HK-2 (cell line): ENCODE data around the gene PHGDH.

Experiments
- DNase-seq: peaks from one replicate; pipeline ENCODE4 v3.0.0-alpha.2; 2018; ENCODE audit not compliant: unreplicated experiment

The PHGDH gene

GRCh38 chr1:119731741-119732430 is 20.2 kb downstream of the PHGDH start:
- no peak for DNase-seq

- no peak for DNase-seq
Observed at GRCh38 chr1:119732465-119733168, 20.9 kb downstream of the PHGDH start.

- no peak for DNase-seq
Observed at GRCh38 chr1:119733754-119734153, 22.0 kb downstream of the PHGDH start.

DNA sequence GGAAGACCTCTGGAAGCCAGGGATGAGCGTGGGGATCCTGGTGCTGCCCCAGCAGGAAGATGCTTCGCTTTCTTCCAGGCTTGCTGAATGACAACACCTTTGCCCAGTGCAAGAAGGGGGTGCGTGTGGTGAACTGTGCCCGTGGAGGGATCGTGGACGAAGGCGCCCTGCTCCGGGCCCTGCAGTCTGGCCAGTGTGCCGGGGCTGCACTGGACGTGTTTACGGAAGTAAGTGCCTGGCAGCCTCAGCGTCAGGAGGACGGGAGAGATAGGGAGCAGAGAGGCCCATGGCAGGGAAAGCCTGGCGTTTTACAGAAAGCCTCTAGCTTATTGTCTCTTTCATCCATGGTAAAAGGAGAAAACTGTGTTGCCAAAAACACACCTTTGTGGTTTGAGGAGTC is 23.5 kb downstream of the PHGDH start:
- DNase-seq = no peak

DNA sequence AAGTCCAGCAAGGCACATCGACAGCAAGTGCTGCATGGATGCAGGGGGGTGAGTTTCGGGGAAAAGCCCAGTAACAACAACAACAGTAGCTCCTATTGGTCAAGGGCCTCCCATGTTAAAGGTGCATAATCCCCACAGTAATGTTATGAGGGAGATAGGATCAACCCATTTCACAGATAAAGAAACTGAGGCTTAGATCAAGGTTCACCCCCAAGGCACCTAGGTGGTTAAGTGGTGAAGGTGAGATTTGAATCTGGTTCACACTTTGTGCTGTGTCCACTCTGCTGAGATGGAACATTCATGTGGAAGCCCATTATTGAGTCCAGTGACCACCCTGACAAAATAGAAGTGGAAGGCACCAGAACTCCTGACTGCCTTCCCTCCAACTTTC is 24.9 kb downstream of the PHGDH start:
- no peak for DNase-seq

DNA sequence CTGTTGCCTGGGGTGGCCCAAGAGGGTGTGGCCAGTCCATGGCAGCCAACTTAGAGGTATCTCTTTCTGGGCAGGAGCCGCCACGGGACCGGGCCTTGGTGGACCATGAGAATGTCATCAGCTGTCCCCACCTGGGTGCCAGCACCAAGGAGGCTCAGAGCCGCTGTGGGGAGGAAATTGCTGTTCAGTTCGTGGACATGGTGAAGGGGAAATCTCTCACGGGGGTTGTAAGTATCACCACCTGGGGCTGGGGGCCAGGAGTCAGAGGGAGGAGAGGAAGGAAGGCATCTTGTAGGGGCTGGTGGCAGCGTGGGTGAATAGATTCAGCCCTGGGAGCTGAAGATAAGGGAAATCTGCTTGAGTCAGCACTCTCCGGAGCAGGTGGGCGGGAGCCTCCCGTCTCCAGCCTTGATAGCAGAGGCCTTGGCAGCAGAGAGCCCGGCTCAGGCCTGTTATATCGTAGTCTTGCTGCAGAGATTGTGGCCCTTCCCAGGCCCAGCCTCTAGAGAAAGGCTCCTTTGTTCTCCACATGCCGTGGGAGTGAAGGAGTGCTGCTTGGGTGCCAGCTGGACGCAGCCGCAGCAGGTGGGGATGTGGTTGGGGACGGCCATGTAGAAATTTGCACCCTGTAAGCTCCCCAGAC is 25.4 kb downstream of the PHGDH start:
- no peak for DNase-seq

GRCh38 chr1:119738100-119738720 is 26.5 kb downstream of the PHGDH start:
- no peak for DNase-seq

GRCh38 chr1:119739150-119739549 is 27.4 kb downstream of the PHGDH start:
- no peak for DNase-seq

DNA sequence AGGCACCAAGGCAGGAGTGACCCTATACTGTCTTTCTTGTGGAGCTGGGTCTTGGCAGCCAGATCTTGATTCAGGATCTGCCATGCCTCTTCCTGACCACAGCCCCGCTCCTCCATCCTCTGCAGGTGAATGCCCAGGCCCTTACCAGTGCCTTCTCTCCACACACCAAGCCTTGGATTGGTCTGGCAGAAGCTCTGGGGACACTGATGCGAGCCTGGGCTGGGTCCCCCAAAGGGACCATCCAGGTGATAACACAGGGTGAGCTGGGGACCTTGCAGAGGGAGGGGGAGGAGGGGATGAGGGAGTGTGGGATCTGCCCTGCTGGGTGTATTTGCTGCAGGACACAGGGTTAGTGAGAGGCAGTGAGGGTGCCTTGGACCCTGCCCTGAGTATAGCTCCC is 28.5 kb downstream of the PHGDH start:
- no peak for DNase-seq

DNA sequence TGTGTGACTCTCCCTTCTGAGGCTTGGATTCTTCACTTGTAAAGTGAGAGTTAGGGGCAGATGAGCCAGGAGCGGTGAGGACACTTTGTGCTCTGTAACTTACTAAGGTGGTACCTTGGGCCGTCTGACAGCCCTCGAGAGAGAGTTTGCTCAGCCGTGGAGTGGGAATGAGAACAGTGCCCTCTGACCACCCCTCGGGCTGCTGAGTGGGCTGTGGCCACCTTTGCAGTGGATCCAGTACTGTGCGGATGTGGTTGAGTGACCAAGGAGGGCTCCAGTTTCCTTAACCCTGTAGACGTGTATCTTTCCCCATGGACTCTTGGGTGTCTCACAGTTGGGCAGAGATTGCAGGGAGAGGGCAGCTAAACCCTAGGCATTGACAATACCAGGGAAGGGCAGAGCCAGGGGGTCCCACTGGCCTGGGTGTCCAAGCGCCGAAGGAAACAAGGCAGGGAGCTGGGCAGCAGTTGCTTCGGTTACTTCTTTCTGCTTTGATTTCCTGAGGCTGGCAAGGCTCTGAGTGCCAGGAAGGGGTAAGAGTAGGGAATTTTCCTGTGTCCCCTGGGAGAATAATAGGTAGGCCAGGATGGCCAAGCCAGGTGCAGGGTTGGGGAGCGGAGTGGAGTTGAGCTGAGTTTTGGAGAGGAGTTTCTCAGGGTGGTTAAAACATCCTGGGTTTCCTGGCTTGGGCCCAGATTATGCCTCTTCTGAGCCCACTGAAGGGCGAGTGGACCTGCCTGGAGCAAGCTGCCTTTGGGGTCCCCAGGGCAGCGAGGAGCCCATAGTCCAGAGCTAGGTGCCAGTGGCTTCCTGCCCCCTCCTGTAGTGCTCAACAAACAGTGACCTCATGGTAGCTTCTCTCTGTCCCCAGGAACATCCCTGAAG is 29.4 kb downstream of the PHGDH start:
- no peak for DNase-seq

GRCh38 chr1:119742202-119742601 is 30.5 kb downstream of the PHGDH start:
- no peak for DNase-seq

- DNase-seq = no peak
Observed at GRCh38 chr1:119742677-119743076, 30.9 kb downstream of the PHGDH start.

GRCh38 chr1:119743308-119743707 is 31.6 kb downstream of the PHGDH start:
- no peak for DNase-seq

GRCh38 chr1:119743776-119744597 is 32.3 kb downstream of the PHGDH start:
- peak; percentile 47 for DNase-seq

DNA sequence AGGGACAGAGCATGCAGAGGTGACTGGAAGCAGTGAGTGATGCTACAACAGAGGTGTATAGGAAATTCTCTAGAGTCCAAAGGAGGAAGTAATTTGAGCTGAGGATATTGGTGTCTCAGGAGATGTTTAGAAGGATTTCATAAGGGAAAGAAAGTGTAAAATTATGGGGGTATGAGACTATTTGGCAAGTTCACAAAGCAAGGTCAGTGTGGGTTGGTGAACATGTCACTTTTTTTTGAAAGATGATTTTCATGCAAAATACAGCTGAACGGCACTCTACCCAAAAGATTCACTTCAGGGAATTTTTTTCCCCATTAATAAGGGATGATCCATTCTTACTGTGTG is 32.8 kb downstream of the PHGDH start:
- DNase-seq = no peak

GRCh38 chr1:119745034-119745433 is 33.3 kb downstream of the PHGDH start:
- no peak for DNase-seq

- DNase-seq = no peak
Observed at GRCh38 chr1:119747451-119747850, 35.7 kb downstream of the PHGDH start.

DNA sequence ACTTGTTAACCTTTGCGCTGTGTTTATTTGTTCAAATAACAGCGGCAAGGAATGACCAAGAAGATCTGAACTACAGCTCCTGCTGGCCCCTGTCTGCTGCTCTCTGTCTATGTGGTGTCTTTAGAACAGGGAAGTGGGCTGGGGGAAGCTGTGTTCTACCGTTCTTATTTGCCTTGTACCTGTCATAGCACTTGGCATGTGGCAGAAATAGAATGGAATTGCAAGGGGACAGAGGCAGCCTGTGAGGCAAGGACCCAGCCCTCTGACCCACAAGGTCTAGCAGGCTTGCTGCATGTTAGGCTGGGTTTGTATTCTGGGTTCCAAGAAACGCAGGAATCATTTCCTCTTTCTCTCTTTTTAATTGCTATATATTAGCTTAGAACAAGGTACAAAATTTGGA is 36.3 kb downstream of the PHGDH start:
- DNase-seq = no peak

GRCh38 chr1:119752592-119752991 is 40.9 kb downstream of the PHGDH start:
- DNase-seq = no peak

GRCh38 chr1:119758584-119758983 is 46.9 kb downstream of the PHGDH start:
- DNase-seq = no peak

DNA sequence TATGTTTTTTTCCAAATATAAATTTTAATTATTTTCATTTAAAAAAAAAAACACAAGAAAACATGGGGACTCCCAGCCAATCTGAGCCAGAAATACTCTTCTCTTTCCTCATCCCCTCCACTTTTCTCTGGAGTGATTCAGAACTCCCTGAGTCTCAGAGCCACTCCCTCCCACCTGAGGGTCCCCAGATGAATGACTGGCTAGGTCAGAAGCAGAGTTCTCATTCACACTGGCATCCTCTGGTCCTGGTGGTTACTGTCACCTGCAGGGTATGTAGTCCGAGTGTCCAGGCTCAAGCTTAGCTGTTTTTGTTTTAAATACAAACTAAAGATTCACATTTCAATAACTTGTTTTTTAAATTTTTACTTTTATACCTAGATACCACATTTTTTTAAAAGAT is 50.7 kb downstream of the PHGDH start:
- no peak for DNase-seq
